ENCODE measurements around the gene ME2. TPM values are rescaled to one million over a fixed set of nuclear protein-coding genes. Genes with fewer than 3 reads are reported as not detected.

Gene ME2
- total and polyA plus RNA-seq, 9 of the 15 experiments (the other 6 are each of a cell fraction or from before 2014, with no cell fraction given) = 12.3 to 54.4 (median 36.2) TPM

- no peak for TF ChIP-seq ZNF12 (CRISPR knock-in tag; IDR thresholded peaks at IDR 0.05)
- TF ChIP-seq HDAC6 (IDR thresholded peaks at IDR 0.05; ENCODE audit: low read depth, low read length) = no peak
- no peak for TF ChIP-seq KLF13 (tag; IDR thresholded peaks at IDR 0.05; ENCODE audit: borderline replicate concordance, low read depth)
- no peak for TF ChIP-seq CEBPZ (IDR thresholded peaks at IDR 0.05; ENCODE audit: borderline replicate concordance, low read depth, low read length)
- TF ChIP-seq ATF2 (CRISPR knock-in tag; IDR thresholded peaks at IDR 0.05) = no peak
- TF ChIP-seq POLR2B (IDR thresholded peaks at IDR 0.05; ENCODE audit: low read depth, partially characterized antibody) = no peak
- TF ChIP-seq BRF2 (IDR thresholded peaks at IDR 0.05; ENCODE audit: borderline replicate concordance, insufficient read depth, insufficient read length) = no peak
- no peak for TF ChIP-seq HMBOX1 (IDR thresholded peaks at IDR 0.05)
- TF ChIP-seq ZNF316 (IDR thresholded peaks at IDR 0.05) = 0 out of 2 replicates have a peak, but pooled peaks have one; percentile 0
- TF ChIP-seq PURB (CRISPR knock-in tag; IDR thresholded peaks at IDR 0.05; ENCODE audit: low read depth) = no peak
- no peak for TF ChIP-seq CREB1 (IDR thresholded peaks at IDR 0.05)
- no peak for TF ChIP-seq CREB1 (CRISPR knock-in tag; IDR thresholded peaks at IDR 0.05)
- TF ChIP-seq CTCF (IDR thresholded peaks at IDR 0.05 in 2 of 3, conservative IDR thresholded peaks at IDR 0.05 in 1 of 3; ENCODE audit: insufficient read depth in 2 of 3, low read depth in 1 of 3, low read length in 3 of 3) = peak in 1 of 3 experiments; percentile 32; a peak in 2 of 6 replicates
- no TSS peak for BruUV-seq (replicated peaks)
Measured at GRCh38 chr18:50982802-50983179, 103.9 kb downstream of the ME2 start.

More at GRCh38 chr18:50982802-50983179, 103.9 kb downstream of the ME2 start:
- DNase-seq (ENCODE audit: extremely low read depth in 1 of 4, low spot score in 3 of 4) (no peak), FAIRE-seq (no peak), ATAC-seq (no peak)
- Histone ChIP-seq H3K9ac (ENCODE audit: insufficient read depth in 1 of 2, low read depth in 2 of 2, low read length in 2 of 2) (no peak overlapping the region), H3K4me1 (replicated peaks in 1 of 2; ENCODE audit: control insufficient read depth in 2 of 2, insufficient read depth in 2 of 2, low read length in 2 of 2) (no peaks in the 10 kb centered on the region), H3K27ac (ENCODE audit: extremely low read depth, low read depth, low read length) (no peak overlapping the region), H3K79me2 (ENCODE audit: control insufficient read depth, insufficient read depth, low read length) (no peaks in the 10 kb centered on the region), H3K9me1 (ENCODE audit: control insufficient read depth, insufficient read depth, low read length) (no peaks in the 10 kb centered on the region), H3K9me3 (replicated peaks; ENCODE audit: control insufficient read depth, insufficient read depth, low read depth, low read length) (no peaks in the 10 kb centered on the region), H4K20me1 (replicated peaks; ENCODE audit: control insufficient read depth, insufficient read depth, low read length) (no peaks in the 10 kb centered on the region), H3K27me3 (ENCODE audit: control insufficient read depth in 2 of 2, insufficient read depth in 2 of 2, low read length in 2 of 2) (no peaks in the 10 kb centered on the region), H3K36me3 (ENCODE audit: control insufficient read depth, insufficient read depth, low read length) (0 out of 3 replicates have a peak, but pooled peaks cover 2% of the 10 kb centered on the region), H2AFZ (ENCODE audit: low read depth, low read length) (no peak overlapping the region), H3K4me2 (ENCODE audit: insufficient read depth, low read length) (no peak overlapping the region), H3K4me3 (no peak overlapping the region)
- 88% methylated on average over 2 of the region's 3 CpGs for WGBS (ENCODE audit: insufficient coverage, low coverage, missing lambda C conversion rate)
- intact Hi-C loops (cut with micrococcal nuclease) = no loop called here
- CTCF ChIA-PET (ENCODE audit: low intra/inter-chr PET ratio) = interaction anchor here (0.6 kb wide), 1 partner anchor 163 kb away, joined by 5 read pairs; the partner anchor contains the start of gene MRO
- POLR2A ChIA-PET = no interaction called here
- in situ Hi-C loops (cut with MboI) = no loop called here

All from K562 (cell line).